NCI-H128 (cell line): Measurements from ENCODE around the gene FCN3.
"Not testable (repeated sequence)": the region's sequence is repeated elsewhere in the genome, so short reads cannot be mapped to it uniquely, and the experiment has no call there.

Experiments used
- DNase-seq: peaks from one replicate; lab custom pipeline; 2025; ENCODE audit not compliant: unreplicated experiment; lab: John Stamatoyannopoulos, UW

The FCN3 gene

GRCh38 chr1:27399251-27400025 lies 24.8 kb upstream of the FCN3 start:
- DNase-seq = no peak

- no peak for DNase-seq
Observed at GRCh38 chr1:27398405-27399149, 24.0 kb upstream of the FCN3 start.

GRCh38 chr1:27397749-27398148 lies 23.1 kb upstream of the FCN3 start:
- DNase-seq = no peak

GRCh38 chr1:27397110-27397509 lies 22.5 kb upstream of the FCN3 start:
- DNase-seq = no peak

- peak; percentile 67 for DNase-seq
Observed at GRCh38 chr1:27395441-27396195, 21.0 kb upstream of the FCN3 start.

GRCh38 chr1:27394925-27395324 lies 20.3 kb upstream of the FCN3 start:
- no peak for DNase-seq

- DNase-seq = no peak
Observed at GRCh38 chr1:27394282-27394658, 19.6 kb upstream of the FCN3 start.

GRCh38 chr1:27393641-27394281 lies 19.1 kb upstream of the FCN3 start:
- DNase-seq = no peak

GRCh38 chr1:27392778-27393635 lies 18.4 kb upstream of the FCN3 start:
- no peak for DNase-seq

- peak; percentile 85 for DNase-seq
Observed at GRCh38 chr1:27392096-27392777, 17.6 kb upstream of the FCN3 start, which contains the start of gene GPR3. GPR3 (plus strand) TSS chr1:27392622; CDS start chr1:27393799, 1,177 bp downstream.

- peak; percentile 9 for DNase-seq
Observed at GRCh38 chr1:27391511-27392095, 17.0 kb upstream of the FCN3 start.

- DNase-seq = peak; percentile 56
Observed at GRCh38 chr1:27388337-27389005, 13.8 kb upstream of the FCN3 start.

GRCh38 chr1:27384797-27385196 lies 10.2 kb upstream of the FCN3 start:
- not testable (repeated sequence) for DNase-seq

GRCh38 chr1:27383661-27384060 lies 9.0 kb upstream of the FCN3 start:
- DNase-seq = no peak

- DNase-seq = peak; percentile 12
Observed at GRCh38 chr1:27383039-27383605, 8.5 kb upstream of the FCN3 start, which contains the start of gene CD164L2. CD164L2 (minus strand) TSS chr1:27383333; CDS start chr1:27383239, 94 bp downstream.

GRCh38 chr1:27381969-27382762 lies 7.5 kb upstream of the FCN3 start:
- no peak for DNase-seq
